NCI-H69 (cell line): Measurements from ENCODE around the gene ABCA2.
"Not testable (repeated sequence)": the region's sequence is repeated elsewhere in the genome, so short reads cannot be mapped to it uniquely, and the experiment has no call there.

Experiments
- DNase-seq: peaks from one replicate; lab custom pipeline; 2025; lab: John Stamatoyannopoulos, UW

Gene ABCA2

DNA sequence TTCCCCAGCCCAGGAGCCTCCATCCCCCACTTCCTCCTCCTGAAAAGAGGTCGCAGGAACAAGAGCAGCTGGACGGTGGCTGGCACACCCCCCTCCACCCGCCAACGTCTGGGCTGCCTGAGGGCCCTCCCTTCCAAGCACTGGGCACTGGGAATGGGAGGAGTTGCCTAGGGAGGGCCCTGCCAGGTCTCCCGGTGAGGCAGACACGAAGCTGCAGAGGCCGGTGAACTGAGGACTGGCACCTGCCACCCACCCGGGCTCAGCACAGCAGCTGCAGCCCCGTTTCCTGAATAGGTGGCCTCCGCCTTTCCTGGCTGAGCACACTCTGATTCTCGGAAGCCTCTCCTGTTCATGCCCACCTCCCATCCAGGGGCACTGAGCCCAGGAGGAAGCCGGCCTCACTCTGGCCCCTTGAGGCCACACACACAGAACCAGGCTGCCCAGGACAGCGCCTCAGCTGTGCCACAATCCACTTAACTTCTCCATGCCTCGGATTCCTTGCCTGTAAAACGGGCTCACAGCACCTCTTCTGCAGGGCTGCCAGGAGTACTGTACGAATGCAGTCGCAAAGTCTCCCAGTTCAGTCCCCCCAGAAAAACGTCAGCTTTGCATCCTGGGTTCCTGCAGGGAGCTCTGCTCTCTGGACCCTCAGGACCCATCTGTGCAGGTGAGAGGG is 16.6 kb upstream of the ABCA2 start:
- DNase-seq, result peak; percentile 91

DNA sequence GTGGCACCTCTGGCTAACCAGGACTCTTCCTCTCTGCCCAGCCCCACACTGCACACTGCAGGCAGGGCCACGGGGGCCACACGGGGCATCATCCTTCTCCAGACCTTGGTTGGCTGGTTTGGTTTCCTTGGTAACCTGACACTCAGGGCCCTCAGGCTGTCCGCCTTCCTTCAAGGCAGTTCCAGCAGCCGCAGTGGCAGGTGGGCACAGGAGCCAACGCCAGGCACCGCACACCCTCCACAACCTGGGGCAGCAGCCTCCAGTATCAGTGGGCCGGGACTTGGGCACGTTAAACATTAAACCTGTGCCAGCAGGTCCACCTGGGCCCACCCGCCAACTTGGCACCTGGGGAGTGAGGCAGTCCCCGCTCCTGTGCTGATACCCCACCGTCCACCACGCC is 16.0 kb upstream of the ABCA2 start:
- DNase-seq, result peak; percentile 38

DNA sequence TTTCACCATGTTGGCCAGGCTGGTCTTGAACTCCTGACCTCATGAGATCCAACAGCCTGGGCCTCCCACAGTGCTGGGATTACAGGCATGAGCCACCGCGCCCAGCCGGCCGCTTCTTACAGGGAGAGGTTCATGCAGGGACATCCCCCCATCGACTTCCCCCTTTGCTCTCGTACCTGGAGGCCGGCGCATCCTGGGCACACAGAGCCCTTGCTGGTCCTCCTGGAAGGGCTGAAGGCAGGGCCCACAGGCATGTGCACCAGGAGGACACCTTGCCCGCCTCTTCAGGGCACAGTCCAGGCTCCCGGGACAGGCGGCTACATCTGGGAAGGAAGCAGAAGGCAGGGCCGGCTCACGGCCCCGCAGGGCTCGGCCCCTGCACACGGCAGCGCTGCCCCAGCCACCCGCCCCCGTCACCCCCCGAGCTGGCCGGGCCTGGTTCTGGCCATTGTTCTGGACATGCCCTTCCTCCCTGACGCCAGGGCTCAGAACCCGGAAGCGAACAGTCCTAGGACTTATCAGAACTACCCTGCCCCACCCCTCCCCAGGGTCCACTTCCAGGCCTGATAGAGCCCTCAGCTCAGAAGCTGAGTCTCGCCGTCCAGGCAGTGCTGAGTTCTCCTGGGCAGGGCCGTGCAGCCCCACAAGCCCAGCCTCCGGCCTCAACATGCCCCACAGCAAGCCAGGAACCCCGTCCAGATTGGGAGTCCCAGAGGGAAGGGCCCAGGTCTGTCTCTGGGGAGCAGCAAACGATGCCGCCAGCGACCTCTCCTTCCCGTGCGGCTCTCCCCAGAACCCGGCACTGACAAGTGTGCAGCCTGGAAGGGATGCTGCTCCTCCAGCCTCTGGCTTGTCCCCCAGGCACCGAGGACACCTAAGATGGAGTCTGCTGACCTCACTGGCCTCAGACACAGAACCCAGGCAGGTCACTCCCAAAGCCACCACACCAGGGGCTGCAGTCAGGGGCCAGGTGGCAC is 15.0 kb upstream of the ABCA2 start:
- DNase-seq, result no peak

DNA sequence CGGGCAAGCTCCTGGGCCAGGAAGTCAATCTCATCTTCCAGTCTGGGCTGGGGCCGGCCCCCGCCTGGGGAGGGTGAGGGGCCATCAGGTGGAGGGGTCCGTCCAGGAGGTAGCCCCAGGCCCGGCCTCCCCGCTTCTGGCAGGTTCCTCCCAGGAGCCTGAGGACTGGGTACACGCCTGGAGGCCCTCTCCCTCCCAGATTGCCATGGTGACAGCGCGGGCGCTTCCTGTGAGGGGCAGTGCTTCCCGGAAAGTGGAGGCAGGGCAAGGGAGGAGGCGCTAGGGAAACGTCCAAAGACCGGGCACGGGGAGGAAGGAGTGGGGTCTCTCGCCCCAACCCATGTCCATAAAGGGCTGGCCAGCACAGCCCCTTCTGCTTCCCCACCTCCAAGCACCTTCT is 13.1 kb upstream of the ABCA2 start:
- DNase-seq, result no peak

DNA sequence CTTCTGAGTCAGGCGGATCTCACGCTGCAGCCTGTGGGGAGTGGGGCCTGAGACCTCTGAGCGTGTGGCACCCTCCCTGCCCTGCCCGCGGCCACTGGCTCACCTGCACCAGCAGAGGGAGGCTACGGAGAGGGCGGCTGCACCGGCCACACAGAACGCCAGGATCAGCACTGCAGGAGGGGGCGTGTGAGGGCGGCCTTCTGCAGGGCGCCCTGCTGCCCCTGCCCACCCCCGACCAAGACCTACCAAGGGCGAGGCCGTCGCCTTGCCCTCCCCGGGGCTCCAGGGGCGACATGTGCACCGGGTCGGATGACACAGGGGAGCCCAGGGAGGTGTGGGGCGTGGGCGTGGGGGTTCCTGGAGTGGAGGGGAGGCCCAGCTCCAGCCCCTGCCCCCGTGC is 12.5 kb upstream of the ABCA2 start:
- DNase-seq, result no peak

DNA sequence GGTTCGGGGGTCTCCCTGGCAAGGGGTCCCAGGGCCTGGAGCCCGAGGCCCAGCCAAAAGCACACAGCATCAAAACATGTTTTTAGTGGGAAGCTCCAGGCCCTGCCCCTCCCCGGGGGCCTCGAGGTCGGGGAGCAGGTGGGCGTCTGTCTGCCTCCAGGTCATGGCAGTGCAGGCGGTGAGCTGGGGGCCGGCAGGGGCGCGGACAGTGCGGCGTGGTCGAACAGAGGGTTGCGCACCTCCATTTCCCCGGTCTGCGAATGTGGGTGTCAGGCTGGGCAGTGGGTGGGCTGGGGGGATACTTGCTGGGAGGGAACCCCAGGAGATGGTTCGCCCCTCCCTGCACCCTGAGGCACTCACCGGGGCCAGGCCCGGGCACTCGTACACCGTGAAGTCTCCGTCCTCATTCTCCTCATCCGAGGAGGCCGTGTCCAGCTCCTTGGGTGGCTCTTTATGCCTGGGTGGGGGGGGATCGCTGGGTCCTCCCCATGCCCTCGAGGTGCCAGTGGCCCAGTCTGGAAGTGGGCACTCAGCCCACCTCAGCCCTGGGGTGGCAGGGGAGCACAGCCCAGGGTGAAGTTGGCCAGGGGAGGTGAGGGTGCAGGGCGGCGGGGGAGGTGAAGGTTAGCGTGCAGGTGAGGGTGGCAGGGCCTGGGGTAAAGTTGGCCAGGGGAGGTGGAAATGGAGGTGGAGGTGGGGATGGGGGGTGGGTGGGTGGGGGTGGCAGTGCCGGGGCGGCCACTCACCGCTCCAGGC is 11.8 kb upstream of the ABCA2 start:
- DNase-seq, result no peak

DNA sequence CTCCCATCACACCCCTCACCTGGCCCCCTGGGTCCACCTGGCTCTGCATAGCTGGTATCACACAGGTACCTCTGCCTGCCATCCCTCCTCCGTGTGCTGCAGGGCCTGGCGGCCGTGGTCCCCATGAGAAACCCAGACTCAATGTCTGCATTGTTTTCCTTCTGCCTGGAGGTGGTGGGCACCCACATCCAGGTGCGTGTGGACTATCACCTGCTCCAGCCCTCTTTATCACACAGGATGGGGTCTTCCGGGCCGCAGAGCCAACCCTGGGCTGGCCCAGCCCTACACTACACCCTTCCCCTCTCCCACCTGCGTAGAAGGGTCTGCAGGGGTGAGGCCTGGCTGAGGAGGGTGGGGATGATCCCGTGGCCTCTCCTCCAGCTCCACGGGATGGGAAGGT is 10.9 kb upstream of the ABCA2 start:
- DNase-seq, result no peak

DNA sequence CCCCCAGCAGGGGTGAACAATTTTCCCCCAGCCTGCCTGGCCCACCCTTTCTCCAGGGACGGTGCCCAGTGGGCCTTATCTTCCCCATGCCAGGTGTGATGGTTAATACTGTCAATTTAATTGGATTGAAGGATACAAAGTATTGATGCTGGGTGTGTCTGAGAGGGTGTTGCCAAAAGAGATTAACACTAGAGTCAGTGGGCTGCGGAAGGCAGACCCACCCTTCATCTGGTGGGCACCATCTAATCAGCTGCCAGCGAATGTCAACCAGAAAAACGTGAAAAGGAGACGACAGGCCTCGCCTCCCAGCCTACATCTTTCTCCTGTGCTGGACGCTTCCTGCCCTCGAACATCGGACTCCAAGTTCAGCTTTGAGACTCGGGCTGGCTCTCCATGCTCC is 9.4 kb upstream of the ABCA2 start:
- DNase-seq, result no peak

DNA sequence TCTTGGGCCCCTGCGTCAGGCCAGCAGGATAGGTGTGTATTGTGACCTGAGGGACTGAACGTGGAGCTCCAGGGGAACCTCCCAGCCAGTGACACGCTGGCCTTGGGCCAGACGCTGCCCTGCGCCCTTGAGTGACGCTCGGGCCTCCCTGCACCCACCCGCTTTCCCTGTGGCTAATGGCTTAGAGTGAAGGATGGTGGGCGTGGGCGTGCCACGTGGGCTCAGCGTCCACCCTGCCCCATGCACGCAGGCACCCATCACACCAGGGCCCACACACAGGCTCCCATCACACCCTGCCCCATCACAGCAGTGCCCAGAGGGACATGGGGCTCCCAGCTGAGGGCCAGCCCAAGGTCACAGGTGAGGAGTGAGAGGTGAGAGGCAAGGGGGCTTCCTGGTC is 9.0 kb upstream of the ABCA2 start:
- DNase-seq, result no peak

DNA sequence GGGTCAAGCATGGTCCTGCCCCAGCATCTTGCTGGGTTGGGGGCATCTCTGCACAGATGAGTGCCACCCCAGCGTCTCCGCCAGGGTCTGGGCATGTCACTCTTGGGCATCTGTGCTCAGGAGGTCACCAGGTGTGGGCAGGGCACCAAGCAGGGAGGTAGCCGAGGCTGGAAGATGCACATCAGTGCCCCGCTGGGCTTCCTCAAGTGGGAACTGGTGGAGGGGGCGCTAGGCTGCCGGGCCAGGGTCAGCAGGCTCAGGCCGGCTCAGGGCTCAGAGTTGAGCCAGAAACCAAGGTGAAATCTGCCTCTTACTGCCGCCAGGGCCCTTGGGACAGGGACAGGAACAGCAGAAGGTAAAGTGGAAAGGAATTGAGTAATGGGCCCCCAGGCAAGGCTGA is 7.9 kb upstream of the ABCA2 start:
- DNase-seq, result no peak

DNA sequence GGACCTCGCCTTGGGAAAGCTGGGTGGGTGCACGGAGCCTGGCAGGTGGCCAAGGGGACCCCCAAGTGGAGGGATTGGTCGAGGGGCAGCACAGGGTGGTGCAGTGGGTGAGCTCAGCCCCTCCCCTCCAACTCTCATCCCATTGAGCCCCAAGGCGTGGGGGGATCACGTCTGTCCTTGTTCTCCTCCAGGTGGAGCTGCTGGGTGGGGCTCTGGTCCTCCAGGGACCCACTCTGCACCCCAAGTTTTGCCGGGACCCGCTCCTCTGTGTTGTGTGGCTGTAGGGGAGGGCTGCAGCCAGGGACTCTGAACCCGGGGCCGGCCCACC is 7.4 kb upstream of the ABCA2 start:
- no peak for DNase-seq

DNA sequence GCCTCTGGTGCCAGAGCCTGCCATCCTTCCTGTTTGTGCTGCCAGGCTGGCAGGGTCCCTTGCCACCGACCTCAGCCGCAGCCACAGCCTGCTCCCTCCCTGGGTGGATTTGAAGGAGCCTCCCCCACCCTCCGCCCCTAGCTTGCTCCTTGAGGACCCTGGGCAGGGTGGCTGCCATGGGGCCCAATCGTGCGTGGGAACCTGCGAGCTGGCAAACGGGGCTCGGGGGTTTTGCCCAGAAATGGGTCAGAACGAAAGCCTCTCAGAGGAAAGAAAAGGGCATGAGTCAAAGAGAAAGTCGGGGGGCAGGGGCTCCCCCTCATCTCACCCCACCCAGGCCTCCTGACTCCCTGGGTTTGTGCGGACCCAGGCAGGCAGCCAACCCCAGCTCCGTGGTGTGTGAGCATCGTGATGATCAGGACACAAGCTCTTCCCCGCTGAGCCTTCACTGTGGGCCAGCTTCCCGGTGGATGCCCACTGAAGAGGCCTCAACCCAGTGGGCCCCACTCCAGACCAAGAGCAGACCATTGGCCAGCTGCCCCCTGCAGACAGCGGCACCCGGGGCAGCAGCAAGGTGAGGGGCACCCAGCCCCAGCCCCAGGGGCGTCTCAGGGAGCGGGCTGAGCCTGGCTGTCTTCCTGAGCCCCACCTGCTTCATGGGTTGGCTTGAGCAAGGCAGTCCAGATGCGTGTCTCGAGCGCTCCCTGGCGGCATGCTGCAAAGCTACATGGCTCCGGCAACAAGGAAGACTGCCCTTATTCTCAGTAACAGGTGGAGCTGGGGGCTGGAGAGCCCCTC is 6.9 kb upstream of the ABCA2 start:
- peak; percentile 91 for DNase-seq

DNA sequence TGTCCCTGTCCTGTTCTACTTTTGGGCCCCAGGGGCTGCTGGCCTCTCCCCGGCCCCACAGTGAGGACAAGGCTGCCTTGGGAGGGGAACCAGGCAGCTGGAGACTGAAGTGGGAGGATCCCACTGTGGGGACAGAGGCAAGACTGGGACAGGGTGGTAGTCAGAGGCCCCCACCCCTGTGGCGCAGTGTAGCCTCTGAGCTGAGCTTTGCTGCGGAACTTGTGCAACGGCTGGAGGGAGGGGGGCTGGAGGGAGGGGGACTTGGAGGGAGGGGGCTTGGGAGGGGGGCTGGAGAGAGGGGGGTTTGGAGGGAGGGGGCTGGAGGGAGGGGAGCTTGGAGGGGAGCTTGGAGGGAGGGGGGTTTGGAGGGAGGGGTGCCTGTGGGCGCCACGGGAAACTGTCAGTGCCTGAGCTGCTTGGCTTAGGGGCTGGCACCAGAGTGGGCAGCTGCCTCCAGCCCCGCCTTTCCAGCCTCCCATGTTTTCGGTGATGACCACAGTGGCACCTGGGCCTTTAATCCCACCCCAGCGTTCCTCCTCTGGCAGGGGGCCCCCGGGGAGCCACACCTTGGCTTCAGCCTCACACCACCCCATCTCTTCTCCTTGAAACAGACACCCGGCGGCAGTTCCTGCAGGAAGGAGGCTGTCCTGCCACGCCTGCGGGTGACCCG is 6.1 kb upstream of the ABCA2 start:
- DNase-seq, result peak; percentile 69

DNA sequence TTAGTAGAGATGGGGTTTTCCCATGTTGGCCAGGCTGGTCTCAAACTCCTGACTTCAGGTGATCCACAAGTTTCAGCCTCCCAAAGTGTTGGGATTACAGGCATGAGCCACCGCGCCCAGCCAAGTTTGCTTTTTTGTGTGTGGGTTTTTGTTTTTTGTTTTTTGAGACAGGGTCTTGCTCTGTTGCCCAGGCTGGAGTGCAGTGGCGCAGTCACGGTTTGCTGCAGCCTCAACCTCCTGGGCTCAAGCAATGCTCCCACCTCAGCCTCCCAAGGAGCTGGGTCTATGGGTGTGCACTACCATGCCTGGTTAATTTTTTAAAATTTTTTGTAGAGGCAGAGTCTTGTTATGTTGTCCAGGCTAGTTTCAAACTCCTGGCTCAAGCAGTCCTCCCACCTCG is 5.4 kb upstream of the ABCA2 start:
- DNase-seq, result not testable (repeated sequence)

DNA sequence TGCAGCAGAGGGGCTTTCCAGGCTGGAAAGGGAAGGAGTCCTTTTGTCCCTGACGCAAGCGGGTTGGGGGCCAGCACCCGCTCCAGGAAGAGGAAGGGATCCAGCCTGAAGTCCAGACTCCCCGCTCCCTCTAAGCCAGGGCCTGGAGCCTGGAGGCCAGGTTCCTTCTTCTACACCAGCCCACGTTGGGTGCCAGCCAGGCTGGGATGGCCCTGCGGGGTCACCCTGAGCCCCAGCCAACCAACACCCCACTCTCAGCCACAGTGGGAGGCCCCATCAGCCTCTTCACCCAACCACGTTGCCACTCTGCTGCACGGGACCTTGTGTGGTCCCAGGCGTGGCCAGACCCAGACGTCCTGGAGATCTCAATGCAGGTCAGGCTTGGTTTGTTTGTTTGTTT is 4.8 kb upstream of the ABCA2 start:
- no peak for DNase-seq

DNA sequence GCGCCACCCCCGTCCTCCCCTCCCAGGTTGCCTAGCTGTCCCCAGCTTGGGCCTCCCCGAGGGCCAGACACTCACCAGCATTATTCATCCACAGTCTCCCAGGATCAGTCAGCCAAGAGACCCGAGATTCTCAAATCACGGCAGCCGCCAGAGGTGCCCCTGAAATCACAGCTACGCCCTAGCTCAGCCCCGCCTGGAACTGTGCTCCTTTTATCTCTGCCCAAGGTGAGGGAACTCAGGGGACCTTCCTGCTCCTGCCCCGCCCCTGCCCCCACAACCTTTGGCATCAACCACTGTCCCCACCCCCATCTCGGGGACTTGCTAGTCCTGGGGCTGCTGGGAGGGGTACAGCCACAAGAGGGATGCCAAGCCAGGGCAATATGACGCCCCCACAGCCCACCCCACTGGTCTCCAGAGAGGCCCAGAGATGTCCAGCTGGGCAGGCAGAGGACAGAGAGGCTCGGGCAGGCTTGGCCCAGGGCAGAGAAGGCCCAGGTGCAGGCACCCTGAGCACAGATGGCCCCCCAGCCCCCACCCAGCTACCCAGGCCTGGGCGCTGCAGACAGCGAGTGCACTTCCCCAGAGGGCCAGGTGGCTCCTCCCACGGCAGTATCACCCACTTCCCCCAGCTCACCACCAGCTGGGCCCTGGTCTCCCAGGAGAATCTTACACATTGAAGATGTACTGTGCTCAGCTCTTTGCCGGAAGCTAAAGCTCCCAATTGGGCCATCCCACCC is 4.0 kb upstream of the ABCA2 start, which contains the start of gene FUT7:
Gene FUT7 (minus strand): TSS at position 185 of the 737 bp plus-strand sequence. CDS start 97 bp downstream, at position 88.
- no peak for DNase-seq

DNA sequence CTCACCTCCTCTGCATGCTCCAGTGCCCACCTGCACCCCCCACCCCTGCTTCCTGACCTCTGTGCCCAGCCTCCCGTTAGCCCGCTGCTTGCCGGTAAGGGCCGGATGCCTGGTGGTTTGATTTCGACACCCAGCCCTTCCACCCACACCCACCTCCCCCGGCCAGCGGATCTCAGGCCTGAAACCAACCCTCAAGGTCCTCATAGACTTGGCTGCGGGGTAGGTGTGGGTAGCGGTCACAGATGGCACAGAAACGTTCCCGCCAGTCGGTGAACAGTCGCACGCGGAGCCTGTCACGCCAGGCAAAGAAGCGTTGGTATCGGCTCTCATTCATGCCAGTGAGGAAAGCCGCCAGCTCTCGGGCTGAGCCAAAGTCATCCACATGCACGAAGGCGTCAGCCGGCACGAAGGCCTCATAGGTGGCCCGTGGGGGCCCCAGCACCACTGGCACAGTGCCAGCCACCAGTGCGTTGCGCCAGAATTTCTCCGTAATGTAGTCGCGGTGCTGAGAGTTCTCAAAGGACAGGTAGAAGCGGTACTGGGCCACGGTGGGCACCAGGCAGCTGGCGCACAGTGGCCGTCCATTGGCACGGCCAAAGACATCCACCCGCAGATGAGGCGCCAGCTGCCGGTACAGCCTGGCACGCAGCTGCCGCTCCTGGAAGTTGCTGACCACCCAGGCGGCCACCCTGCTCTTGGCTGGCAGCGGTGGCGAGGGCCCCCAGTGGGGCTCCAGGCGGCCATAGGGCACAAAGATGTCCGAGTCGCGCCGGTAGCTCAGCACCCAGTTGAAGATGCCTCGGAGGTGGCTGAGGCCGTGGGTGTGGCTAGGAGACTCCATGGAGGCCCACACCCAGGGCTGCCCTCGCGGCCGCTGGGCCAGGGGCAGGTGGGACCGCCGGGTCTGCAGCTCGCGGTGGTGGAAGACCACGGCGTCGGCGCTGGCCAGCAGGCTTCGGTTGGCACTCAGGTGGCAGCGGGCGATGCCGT is 2.8 kb upstream of the ABCA2 start:
- no peak for DNase-seq

DNA sequence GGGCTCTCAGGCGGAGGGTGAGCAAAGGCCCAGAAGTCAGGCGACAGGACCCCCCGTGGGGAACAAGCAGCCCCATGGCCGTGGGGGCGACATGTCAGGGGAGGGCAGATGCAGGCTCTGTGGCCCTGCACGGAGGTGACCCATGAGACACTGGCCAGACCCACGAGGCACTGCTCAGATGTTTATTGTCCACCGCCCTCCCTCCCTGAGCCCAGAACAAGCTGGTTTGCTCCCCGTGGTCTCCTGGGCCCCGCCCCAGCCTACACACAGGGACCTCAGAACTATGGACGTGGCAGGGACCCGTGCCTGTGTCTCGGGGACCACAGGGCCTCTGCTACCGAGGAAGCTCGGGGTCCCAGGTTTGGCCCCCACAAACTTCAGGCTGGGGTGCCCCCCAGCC is 2.0 kb upstream of the ABCA2 start:
- no peak for DNase-seq
